ENCODE measurements around the gene RGSL1. TPM values are rescaled to one million over a fixed set of nuclear protein-coding genes. Genes with fewer than 3 reads are reported as not detected.

Gene RGSL1
- total RNA-seq, 4 donors from 2014 or later: 3.6 TPM; not detected in 3

DNA sequence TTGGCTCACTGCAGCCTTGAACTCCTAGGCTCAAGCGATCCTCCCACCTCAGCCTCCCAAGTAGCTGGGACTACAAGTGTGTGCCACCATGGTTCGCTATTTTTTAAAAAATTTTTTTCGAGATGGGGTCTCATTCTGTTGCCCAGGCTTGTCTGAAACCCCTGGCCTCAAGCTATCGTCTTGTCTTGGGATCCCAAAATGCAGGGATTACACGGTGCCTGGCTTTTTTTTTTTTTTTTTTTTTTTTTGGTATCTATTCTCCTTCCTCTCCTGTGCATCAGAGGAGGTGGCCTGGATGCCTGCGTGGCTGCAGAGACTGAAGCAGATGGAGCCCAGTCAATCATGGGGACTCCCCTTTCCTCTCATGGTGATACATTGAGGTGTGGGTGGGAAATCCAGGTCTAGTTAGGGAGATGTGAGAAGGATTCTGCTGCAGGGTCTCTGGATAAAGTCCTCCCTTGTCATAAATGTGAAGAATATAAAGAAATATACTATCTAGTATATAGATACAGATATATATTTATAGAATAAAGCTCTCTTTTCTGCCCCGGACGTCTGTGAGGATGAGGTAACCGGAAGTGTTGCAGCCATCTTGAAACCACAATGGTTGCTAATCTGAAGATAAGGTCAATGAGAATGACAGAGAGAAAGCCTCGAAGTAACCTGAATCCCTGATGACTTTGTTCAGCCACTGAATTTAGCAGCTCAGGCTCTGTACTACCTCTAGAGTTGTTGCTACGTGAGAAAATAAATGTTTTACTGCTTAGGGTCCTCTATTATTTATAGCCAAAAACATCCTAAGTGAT lies 19.5 kb upstream of the RGSL1 start:
- TF ChIP-seq, protein P1, sequence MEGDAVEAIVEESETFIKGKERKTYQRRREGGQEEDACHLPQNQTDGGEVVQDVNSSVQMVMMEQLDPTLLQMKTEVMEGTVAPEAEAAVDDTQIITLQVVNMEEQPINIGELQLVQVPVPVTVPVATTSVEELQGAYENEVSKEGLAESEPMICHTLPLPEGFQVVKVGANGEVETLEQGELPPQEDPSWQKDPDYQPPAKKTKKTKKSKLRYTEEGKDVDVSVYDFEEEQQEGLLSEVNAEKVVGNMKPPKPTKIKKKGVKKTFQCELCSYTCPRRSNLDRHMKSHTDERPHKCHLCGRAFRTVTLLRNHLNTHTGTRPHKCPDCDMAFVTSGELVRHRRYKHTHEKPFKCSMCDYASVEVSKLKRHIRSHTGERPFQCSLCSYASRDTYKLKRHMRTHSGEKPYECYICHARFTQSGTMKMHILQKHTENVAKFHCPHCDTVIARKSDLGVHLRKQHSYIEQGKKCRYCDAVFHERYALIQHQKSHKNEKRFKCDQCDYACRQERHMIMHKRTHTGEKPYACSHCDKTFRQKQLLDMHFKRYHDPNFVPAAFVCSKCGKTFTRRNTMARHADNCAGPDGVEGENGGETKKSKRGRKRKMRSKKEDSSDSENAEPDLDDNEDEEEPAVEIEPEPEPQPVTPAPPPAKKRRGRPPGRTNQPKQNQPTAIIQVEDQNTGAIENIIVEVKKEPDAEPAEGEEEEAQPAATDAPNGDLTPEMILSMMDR (IDR thresholded peaks at IDR 0.05; ENCODE audit: low read depth): no peak

DNA sequence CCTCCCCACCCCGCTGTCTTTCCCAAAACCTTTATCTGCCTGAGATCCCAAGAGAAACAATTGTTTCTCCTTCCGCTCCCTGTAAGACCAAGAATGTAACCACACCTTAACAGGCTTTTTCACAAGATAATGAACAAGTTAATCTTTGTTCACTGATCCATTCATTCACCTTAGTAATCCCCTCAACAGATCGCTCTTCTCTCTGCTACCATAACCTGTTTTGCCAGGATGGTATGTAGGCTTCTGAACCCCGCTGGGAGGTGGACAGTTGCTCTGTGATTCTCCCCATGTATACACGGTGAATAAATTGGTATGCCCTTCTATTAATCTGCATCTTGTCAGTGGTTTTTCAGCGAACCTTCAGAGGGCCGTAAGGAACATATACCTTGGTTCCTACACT lies 18.7 kb upstream of the RGSL1 start:
- TF ChIP-seq, protein P1 (IDR thresholded peaks at IDR 0.05; ENCODE audit: low read depth): no peak

DNA sequence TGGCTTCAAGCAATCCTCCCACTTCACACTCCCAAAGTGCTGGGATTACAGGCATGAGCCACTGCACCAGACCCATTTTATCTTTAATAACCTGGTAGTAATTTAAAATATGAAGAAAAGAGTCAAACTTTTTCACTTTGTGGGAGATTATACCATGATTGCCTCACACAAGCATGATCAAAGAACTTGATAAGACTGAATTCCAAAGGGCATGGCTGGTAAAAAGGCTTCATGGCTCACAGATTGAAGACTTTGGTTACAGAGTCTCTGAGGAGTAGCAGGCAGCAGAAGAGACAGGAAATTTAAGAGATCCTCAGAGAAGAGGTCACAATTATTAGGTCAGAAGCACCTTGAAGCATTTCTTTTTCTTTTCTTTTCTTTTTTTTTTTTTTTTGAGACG lies 16.4 kb upstream of the RGSL1 start:
- TF ChIP-seq, protein P1 (IDR thresholded peaks at IDR 0.05; ENCODE audit: low read depth): no peak

DNA sequence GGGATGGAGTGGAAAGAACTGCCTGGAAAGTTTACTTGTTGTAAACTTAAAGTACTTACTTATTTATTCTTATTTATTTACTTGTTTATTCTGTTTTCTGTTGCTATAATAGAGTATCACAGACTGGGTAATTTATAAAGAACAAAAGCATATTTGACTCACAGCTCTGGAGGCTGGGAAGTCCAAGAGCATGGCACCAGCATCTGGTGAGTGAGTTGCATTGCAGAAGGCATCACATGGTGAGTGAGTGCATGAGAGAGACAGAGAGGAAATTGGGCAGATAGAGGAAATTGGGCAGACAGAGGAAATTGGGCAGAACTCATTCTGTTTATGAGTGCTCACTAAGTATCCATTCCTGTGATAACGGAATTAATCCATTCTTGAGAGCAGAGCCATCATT lies 11.6 kb upstream of the RGSL1 start:
- TF ChIP-seq, protein P1 (IDR thresholded peaks at IDR 0.05; ENCODE audit: low read depth): no peak

DNA sequence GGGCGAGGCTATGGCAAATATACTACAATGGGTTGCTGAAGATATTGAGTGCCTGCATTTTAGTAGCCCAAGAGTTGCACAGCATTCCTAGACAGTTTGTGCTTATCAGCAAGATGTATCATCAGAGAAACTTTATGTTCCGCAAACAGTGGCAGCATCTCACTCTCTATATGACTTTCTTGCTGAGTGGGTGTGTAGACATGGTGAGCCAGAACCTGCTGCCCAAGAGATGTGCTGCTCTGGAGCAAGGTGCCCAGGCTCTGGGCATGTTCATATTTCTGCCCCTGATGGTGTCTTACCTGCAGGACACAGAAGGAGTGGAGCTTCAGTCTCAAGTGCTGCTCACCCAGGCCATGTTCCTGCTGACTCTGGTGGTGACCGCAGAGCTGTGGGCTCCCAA lies 8.2 kb upstream of the RGSL1 start:
- TF ChIP-seq, protein P1 (IDR thresholded peaks at IDR 0.05; ENCODE audit: low read depth): no peak

DNA sequence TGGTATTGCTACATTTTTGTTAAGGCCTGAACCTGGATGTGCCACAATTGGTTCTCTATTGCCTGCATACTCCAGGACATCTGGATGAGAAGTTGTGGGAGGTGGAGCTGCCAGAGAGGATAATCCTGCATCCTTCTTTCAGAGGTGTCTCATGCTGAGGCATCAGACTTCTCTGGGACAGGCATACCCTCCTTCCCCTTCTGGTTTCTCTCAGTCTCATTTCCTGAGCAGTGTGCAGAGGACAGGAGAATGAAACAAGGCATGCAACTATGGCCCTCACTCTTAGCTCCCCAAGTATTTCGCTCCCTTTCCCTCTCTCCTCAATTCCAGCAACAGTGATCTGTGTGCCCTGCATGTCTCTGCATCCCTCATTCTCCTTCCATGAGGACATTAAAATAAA lies 7.6 kb upstream of the RGSL1 start:
- TF ChIP-seq, protein P1 (IDR thresholded peaks at IDR 0.05; ENCODE audit: low read depth): no peak

DNA sequence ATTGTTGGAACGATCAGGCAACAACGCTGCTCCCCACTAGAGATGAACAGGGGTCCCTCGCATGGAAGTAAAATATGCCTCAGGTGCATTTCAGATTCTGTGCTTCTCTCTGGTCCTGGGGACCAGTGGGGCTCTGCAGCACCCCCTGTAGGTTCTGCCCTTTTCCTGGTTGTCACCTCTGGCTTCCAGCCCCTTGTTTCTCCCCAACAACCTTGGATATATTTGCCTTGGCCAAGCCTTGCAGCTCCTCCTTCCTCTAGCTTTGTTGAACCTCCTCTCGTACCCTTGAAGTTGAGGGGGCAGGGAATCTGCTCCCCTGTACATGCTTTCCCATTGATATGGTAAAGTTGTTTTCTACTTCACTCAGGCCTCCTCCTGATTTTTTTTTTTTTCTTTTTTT lies 5.4 kb upstream of the RGSL1 start:
- TF ChIP-seq, protein P1 (IDR thresholded peaks at IDR 0.05; ENCODE audit: low read depth): no peak

Data from subcutaneous adipose tissue (tissue), 4 donors.